SU-DHL-6 (cell line): Measurements from ENCODE around the gene GSC2.

Experiments
- EZH2phosphoT487 ChIP-seq: fragments of 200-600 bp; sonication (generic), shearing (Covaris generic); conservative IDR thresholded peaks from 2 replicates; pipeline ENCODE4 v1.6.1; 2018; ENCODE audit warnings: mild to moderate bottlenecking, antibody characterized with exemption, low read length, moderate library complexity, mixed read lengths
- TF ChIP-seq, protein P1 (sequence below): fragments of 200-600 bp; sonication (generic); IDR thresholded peaks from one replicate; pipeline ENCODE4 v1.5.1; 2017; ENCODE audit warnings: antibody characterized with exemption, mild to moderate bottlenecking, low read length, moderate library complexity; ENCODE audit not compliant: insufficient read depth, poor library complexity, severe bottlenecking

DNA sequence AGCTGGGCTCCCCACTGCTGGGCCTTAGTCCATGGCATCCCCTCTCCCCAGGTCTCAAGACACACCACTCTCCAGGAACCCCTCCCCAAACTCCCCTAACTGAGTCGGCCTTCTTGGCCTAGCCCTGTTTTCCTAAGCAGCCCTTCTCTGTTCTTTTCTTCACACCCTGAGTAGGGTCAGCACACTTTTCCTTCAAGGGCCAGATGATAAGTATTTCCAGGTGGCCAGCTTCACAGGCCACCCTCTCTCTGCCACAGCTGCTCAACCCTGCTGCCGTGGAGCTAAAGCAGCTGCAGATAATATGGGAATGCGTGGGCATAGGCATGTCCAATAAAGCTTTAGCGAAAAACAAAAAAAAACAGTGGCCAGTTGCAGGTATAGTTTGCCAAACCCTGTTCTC is 51.9 kb downstream of the GSC2 start:
- TF ChIP-seq, protein P1, sequence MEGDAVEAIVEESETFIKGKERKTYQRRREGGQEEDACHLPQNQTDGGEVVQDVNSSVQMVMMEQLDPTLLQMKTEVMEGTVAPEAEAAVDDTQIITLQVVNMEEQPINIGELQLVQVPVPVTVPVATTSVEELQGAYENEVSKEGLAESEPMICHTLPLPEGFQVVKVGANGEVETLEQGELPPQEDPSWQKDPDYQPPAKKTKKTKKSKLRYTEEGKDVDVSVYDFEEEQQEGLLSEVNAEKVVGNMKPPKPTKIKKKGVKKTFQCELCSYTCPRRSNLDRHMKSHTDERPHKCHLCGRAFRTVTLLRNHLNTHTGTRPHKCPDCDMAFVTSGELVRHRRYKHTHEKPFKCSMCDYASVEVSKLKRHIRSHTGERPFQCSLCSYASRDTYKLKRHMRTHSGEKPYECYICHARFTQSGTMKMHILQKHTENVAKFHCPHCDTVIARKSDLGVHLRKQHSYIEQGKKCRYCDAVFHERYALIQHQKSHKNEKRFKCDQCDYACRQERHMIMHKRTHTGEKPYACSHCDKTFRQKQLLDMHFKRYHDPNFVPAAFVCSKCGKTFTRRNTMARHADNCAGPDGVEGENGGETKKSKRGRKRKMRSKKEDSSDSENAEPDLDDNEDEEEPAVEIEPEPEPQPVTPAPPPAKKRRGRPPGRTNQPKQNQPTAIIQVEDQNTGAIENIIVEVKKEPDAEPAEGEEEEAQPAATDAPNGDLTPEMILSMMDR, result no peak
- TF ChIP-seq EZH2phosphoT487, result no peak
